Stimulated activated CD8-positive, alpha-beta memory T cell treated with anti-CD3 and anti-CD28 coated beads, Interleukin-12 subunit alpha, Interleukin-12 subunit beta, amount 100 ng/mL, for 24 hours (primary cell): Measurements from ENCODE around the gene LOXHD1.

ENCODE experiments used
- DNase-seq: peaks from one replicate; pipeline ENCODE4 v3.0.0-alpha.2; 2020; ENCODE audit errors: extremely low read depth

Gene LOXHD1

GRCh38 chr18:46477425-46478011 lies 179.5 kb downstream of the LOXHD1 start:
- DNase-seq = no peak

- no peak for DNase-seq
Observed at GRCh38 chr18:46475390-46475752, 181.6 kb downstream of the LOXHD1 start.

GRCh38 chr18:46474487-46475389 lies 182.3 kb downstream of the LOXHD1 start:
- no peak for DNase-seq

- DNase-seq = no peak
Observed at GRCh38 chr18:46471809-46472498, 185.1 kb downstream of the LOXHD1 start.

GRCh38 chr18:46470714-46471113 lies 186.3 kb downstream of the LOXHD1 start:
- DNase-seq = no peak

GRCh38 chr18:46469186-46469915 lies 187.7 kb downstream of the LOXHD1 start:
- DNase-seq = no peak

- DNase-seq = no peak
Observed at GRCh38 chr18:46468426-46469180, 188.4 kb downstream of the LOXHD1 start.

GRCh38 chr18:46466234-46467160 lies 190.5 kb downstream of the LOXHD1 start:
- DNase-seq = no peak

- DNase-seq = no peak
Observed at GRCh38 chr18:46464926-46465655, 191.9 kb downstream of the LOXHD1 start.

- no peak for DNase-seq
Observed at GRCh38 chr18:46462523-46462922, 194.5 kb downstream of the LOXHD1 start.

GRCh38 chr18:46461993-46462392 lies 195.0 kb downstream of the LOXHD1 start:
- DNase-seq = no peak

GRCh38 chr18:46460754-46461153 lies 196.3 kb downstream of the LOXHD1 start:
- no peak for DNase-seq

- no peak for DNase-seq
Observed at GRCh38 chr18:46459789-46460455, 197.1 kb downstream of the LOXHD1 start.

GRCh38 chr18:46458472-46458871 lies 198.5 kb downstream of the LOXHD1 start:
- no peak for DNase-seq

- DNase-seq = no peak
Observed at GRCh38 chr18:46456691-46457090, 200.3 kb downstream of the LOXHD1 start.

- DNase-seq = no peak
Observed at GRCh38 chr18:46452820-46453219, 204.2 kb downstream of the LOXHD1 start.

- DNase-seq = no peak
Observed at GRCh38 chr18:46449499-46449898, 207.5 kb downstream of the LOXHD1 start.

- no peak for DNase-seq
Observed at GRCh38 chr18:46449033-46449432, 208.0 kb downstream of the LOXHD1 start.

GRCh38 chr18:46448347-46448746 lies 208.7 kb downstream of the LOXHD1 start:
- no peak for DNase-seq
